Esophagus (tissue), 2 donors: Measurements from ENCODE around the gene CDKAL1. TPM values are rescaled to one million over a fixed set of nuclear protein-coding genes. Genes with fewer than 3 reads are reported as not detected.

Source experiments
- H3K27ac ChIP-seq, 2 donors: one replicate each; pipeline ENCODE4 v1.5.1; 2013; ENCODE audit warnings: low read depth in 2 of 2, mild to moderate bottlenecking in 2 of 2, inconsistent platforms in 1 of 2, low read length in 1 of 2, moderate library complexity in 1 of 2
- H3K27me3 ChIP-seq, 2 donors: one replicate each; pipeline ENCODE4 v1.6.1; 2013; ENCODE audit warnings: low read length in 2 of 2, control low read depth in 1 of 2, mild to moderate bottlenecking in 1 of 2; ENCODE audit not compliant: insufficient read depth in 2 of 2, control insufficient read depth in 1 of 2
- H3K36me3 ChIP-seq, 2 donors: one replicate each; pipeline ENCODE4 v1.6.1; 2013; ENCODE audit warnings: low read length in 1 of 2; ENCODE audit not compliant: control insufficient read depth in 2 of 2, insufficient read depth in 2 of 2
- H3K4me1 ChIP-seq, 2 donors: one replicate each; pipeline ENCODE4 v1.6.1; 2013; ENCODE audit warnings: low read length in 1 of 2; ENCODE audit not compliant: control insufficient read depth in 2 of 2, insufficient read depth in 2 of 2
- H3K4me3 ChIP-seq, 2 donors: one replicate each; pipeline ENCODE4 v1.5.1; 2013; ENCODE audit warnings: low read length in 2 of 2, mild to moderate bottlenecking in 2 of 2, low read depth in 1 of 2, moderate library complexity in 1 of 2
- H3K9me3 ChIP-seq, 2 donors: one replicate each; pipeline ENCODE4 v1.6.1; 2013; ENCODE audit warnings: mild to moderate bottlenecking in 2 of 2, low read depth in 1 of 2, low read length in 1 of 2, moderate library complexity in 1 of 2; ENCODE audit not compliant: control insufficient read depth in 2 of 2, insufficient read depth in 1 of 2
- WGBS, 2 donors: extraction: QIAGEN DNeasy Blood & Tissue Kit; methylation state at CpG; one replicate each; pipeline ENCODE4 v1.1.7; 2013; 5-methylcytosine and 5-hydroxymethylcytosine counted together
- polyA plus RNA-seq, 2 donors: library from polyadenylated mRNA; stranded (reverse); fragments of 200-250 nt; gene quantifications; one replicate each; pipeline ENCODE4 v1.2.3, GENCODE V29; 2013
- donor health status: healthy with polysubstance abuse.
- donor health status: Bipolar disorder and iron deficiency.

Gene CDKAL1
- polyA plus RNA-seq, 2 donors = 3.5 TPM

DNA sequence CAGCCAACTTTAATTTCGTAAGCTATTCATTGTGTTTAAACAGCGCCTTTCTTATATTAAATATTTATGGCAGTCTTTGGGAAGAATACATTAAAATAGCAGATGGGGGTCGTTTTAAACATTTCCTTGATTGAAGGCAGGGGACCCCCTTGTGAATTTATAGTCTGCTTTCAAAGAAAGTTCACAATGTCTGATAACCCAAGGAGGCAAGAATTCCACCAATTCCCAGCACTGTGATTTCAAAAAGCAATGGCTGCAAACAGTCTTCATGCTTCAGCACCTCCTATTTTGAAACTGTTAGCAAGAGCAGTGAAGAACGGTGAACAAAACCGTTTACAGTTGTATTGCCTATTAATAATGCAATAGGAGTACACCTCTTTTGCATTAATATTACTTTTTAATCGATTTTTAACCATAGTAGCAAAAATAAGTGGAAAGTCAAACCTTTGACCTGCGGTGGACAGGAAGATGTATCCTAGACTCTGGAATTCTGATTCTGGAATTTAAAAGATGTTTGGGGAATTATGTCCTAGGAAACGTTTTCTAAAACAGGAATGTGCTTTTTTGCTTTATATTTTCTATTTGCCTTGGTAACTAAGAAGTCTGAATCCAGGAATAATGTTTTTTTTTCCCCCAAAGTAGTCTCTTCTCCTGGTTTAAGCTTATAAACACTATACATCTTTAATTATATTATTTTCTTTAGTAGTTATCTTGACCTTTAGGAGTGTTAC lies 393.0 kb downstream of the CDKAL1 start:
- no peak overlapping the region for H3K27ac ChIP-seq
- H3K4me3 ChIP-seq = no peak overlapping the region

DNA sequence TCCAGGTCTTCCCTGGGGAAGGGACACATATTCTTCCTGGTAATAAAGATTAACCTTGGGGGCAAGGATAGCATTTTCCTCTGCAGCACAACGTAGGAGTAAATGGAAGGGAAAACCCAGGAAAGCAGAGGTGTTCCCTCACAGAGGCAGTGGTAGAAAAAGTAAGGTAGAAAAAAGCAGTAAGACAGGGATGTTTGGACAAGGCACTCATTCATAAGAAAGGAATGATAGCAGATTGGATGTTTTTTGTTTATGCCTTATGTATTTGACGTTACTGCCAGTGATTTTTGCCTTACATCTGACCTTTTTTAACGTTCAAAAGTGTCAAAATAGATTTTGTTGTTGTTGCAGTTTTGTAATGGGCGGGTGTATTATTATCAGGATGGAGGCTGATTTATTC lies 395.0 kb downstream of the CDKAL1 start:
- H3K4me3 ChIP-seq = no peak overlapping the region
- no peaks in the 10 kb centered on the region for H3K9me3 ChIP-seq
- H3K36me3 ChIP-seq = no peaks in the 10 kb centered on the region
- no peaks in the 10 kb centered on the region for H3K4me1 ChIP-seq
- WGBS, 2 donors = 76 to 81% methylated on average over 4 of the region's 4 CpGs
- H3K27ac ChIP-seq = no peak overlapping the region
- H3K27me3 ChIP-seq = no peaks in the 10 kb centered on the region

More for the DNA sequence above, 393.0 kb downstream of the CDKAL1 start:
- Histone ChIP-seq H3K36me3 (no peaks in the 10 kb centered on the region), H3K9me3 (no peaks in the 10 kb centered on the region), H3K27me3 (no peaks in the 10 kb centered on the region), H3K4me1 (no peaks in the 10 kb centered on the region)
- WGBS, 2 donors = 70 to 72% methylated on average over 8 of the region's 8 CpGs

DNA sequence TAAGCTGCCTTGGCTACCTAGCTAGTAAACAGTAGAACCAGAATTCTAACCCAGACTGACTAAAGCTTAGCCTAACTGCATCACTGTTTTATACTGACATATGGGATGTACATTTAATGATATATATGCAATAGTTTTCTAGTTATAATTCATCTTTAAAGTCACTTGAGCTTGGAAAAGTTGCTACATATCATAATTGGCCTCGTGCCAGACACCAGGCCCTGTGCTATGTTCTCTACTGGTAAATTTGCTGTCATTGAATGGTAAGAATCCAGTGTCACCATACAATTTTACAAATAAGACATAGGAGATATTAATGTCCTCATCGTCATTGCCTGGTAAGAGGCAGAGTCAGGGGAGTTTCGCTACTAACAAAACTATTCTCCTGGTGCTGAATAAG lies 396.8 kb downstream of the CDKAL1 start:
- H3K36me3 ChIP-seq = no peaks in the 10 kb centered on the region
- no peaks in the 10 kb centered on the region for H3K4me1 ChIP-seq
- no peak overlapping the region for H3K4me3 ChIP-seq
- H3K9me3 ChIP-seq = no peaks in the 10 kb centered on the region
- 84 to 91% methylated on average over 3 of the region's 3 CpGs for WGBS, 2 donors
- no peaks in the 10 kb centered on the region for H3K27me3 ChIP-seq
- H3K27ac ChIP-seq = no peak overlapping the region

DNA sequence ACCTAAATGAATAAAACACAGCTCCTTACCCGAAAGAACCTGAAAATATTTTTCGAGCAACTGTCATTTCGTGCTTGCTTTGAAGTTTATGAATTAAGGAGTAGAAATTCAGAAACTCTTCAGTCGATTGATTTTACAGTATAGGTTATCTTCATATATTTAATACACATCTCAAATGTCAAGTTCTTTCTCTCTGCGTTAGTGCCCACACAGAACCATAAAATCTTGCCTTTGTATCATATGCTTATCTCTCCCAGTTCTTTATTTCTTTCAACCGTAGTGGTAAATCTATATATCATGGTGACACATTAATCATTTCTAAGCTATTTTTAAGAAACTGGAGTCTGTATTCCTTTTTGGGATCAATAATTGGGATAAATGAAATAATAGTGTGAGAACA lies 397.5 kb downstream of the CDKAL1 start:
- no peaks in the 10 kb centered on the region for H3K27me3 ChIP-seq
- H3K36me3 ChIP-seq = no peaks in the 10 kb centered on the region
- no peak overlapping the region for H3K27ac ChIP-seq
- H3K4me1 ChIP-seq = no peaks in the 10 kb centered on the region
- H3K9me3 ChIP-seq = no peaks in the 10 kb centered on the region
- no peak overlapping the region for H3K4me3 ChIP-seq
- 94 to 96% methylated on average over 6 of the region's 6 CpGs for WGBS, 2 donors

DNA sequence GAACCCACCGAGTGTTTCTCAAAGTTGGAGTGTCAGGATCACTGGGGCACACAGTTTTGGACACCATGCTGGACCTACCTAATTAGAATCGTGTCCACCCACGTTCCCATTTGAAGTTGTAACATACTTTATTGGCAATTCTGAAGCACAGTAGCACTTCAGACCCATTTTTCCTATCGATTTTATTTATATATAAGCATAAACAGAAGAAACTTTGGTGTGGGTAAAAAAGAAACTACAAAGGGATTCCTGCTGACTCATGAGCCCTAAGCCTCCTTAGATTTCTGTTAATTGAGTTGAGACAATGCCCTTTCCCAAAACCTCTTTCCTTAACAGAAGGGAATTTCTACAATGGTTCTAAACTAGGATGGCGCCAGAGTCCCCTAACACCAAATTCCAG lies 398.0 kb downstream of the CDKAL1 start:
- no peaks in the 10 kb centered on the region for H3K27me3 ChIP-seq
- H3K9me3 ChIP-seq = no peaks in the 10 kb centered on the region
- H3K27ac ChIP-seq = no peak overlapping the region
- H3K4me3 ChIP-seq = no peak overlapping the region
- WGBS, 2 donors = 85 to 94% methylated on average over 5 of the region's 5 CpGs
- H3K4me1 ChIP-seq = no peaks in the 10 kb centered on the region
- no peaks in the 10 kb centered on the region for H3K36me3 ChIP-seq

DNA sequence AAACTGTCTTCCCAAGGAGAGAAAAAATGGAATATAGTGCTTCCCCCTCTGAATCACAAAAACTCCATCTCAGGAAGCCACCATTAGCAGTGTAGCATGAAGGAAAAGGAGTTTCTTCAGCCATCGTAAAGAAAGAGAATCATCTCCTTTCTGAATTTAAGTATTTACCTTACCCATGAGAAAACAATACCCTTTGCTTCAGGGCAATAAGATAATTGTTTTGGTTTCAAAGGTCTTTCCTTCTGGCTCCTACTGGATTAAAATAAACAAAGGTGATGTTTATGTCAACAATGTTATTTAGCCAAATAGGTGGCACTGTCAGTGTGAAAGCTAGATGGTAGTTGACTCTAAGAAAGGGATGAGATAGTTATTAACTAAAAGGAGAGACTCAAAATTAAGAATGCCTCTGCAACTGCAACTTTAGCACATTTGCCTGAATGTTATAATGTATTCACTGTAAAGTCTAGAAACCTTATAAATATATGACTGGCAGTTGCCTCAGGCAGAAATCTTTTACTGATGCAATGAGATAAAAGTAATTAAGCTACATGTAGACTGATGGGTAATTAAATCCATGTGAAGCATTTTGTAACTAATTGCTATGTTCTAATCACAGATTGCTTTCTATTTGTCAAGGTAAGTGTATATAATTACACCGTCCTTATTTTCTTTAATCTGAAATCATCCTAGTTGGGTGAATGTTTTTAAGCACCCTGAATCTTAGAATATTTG lies 399.0 kb downstream of the CDKAL1 start:
- H3K27ac ChIP-seq = no peak overlapping the region

DNA sequence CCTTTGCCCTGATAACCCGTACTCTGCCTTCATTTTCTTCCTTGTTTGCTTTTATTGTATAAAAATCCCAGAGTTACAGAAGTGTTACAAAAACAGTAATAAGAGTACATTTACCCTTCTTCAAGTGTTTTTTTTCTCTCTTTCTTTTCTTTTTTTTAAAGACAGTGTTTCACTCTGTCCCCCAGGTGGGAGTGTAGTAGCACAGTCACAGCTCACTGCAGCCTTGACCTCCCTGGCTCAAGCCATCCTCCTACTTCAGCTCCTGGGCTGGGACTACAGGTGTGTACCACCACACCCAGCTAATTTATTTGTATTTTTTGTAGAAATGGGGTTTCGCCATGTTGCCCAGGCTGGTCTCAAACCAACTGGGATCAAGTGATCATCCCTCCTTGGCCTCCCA lies 402.7 kb downstream of the CDKAL1 start:
- Histone ChIP-seq H3K9me3 (no peaks in the 10 kb centered on the region), H3K27me3 (no peaks in the 10 kb centered on the region), H3K27ac (no peak overlapping the region), H3K36me3 (no peaks in the 10 kb centered on the region), H3K4me1 (no peaks in the 10 kb centered on the region), H3K4me3 (no peak overlapping the region)
- WGBS, 2 donors = 98 to 99% methylated on average over 2 of the region's 2 CpGs

More for the DNA sequence above, 399.0 kb downstream of the CDKAL1 start:
- 75 to 82% methylated on average over 2 of the region's 2 CpGs for WGBS, 2 donors
- Histone ChIP-seq H3K4me1 (no peaks in the 10 kb centered on the region), H3K27me3 (no peaks in the 10 kb centered on the region), H3K9me3 (no peaks in the 10 kb centered on the region), H3K36me3 (no peaks in the 10 kb centered on the region), H3K4me3 (no peak overlapping the region)

DNA sequence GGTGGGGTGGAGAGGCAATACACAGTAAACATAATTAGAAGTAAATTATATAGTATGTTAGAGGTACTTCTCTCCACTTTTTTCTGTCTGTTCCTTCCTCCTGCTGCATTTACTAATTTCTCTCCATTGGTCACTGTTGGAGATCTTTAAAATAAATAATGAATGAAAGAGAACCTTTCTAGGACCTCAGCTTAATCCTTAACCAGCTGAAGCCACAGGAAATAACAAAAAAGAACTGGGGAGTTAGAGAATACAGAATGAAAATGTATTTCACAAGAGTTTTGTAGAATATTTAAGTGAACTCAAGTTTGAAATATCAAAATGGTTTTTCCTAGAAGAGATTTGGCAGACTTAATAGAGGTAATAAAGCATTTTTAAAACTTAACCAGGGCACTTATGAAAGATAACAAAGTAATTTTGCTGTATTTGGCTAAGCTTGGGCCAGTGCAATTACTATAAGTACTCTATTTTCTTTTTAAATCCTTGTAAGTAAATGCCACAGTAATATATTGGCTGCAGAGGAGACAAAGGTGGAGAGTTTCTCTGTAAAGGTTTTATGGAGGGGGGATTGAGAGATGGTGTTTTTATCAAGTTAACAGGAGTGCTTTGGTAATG lies 405.0 kb downstream of the CDKAL1 start:
- no peak overlapping the region for H3K4me3 ChIP-seq
- H3K36me3 ChIP-seq = no peaks in the 10 kb centered on the region
- H3K27ac ChIP-seq = no peak overlapping the region
- H3K27me3 ChIP-seq = no peaks in the 10 kb centered on the region
- H3K4me1 ChIP-seq = no peaks in the 10 kb centered on the region
- H3K9me3 ChIP-seq = no peaks in the 10 kb centered on the region

DNA sequence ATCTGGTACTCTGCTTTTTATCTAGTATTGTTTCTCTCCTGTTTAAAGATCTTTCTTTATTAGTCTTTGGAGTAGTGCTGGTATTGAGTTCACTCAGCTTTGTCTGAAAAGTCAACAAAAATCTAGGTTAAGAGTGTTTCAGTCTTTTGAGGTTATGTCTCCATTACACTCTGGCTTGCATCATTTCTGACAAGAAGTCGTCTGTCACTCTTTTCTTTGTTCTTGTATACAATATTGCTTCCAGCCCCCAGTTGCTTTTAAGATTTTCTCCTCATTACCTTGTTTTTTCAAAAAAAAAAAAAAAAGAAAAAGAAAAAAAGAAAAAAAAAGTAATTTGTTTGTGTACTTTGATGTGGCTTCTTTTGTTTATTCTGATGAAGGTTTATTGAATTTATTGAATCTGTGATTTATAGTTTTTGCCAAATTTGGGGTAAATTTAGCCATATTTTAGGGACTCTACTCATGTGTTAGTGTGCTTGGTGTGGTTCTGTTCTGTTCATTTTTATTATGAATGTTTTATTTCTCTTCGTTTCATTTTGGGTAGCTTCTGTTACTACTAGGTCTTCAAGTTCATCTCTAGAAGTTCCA lies 408.9 kb downstream of the CDKAL1 start:
- Histone ChIP-seq H3K27me3 (no peaks in the 10 kb centered on the region), H3K4me1 (no peaks in the 10 kb centered on the region), H3K9me3 (no peaks in the 10 kb centered on the region), H3K27ac (no peak overlapping the region), H3K4me3 (no peak overlapping the region), H3K36me3 (no peaks in the 10 kb centered on the region)
- 83 to 88% methylated on average over 2 of the region's 2 CpGs for WGBS, 2 donors
